ENCODE data around the gene PRXL2C. TPM values are rescaled to one million over a fixed set of nuclear protein-coding genes. Genes with fewer than 3 reads are reported as not detected.
A peak's percentile ranks its signal among the peaks of the same experiment; 100 is the strongest.
"Not testable (repeated sequence)": the region's sequence is repeated elsewhere in the genome, so short reads cannot be mapped to it uniquely, and the experiment has no call there.

The PRXL2C gene
- polyA plus RNA-seq, 1 donor from 2014 or later, result 0.12 TPM

GRCh38 chr9:96667363-96667728, 12.2 kb upstream of the PRXL2C start:
- no peaks in the 10 kb centered on the region for H3K36me3 ChIP-seq (ENCODE audit: insufficient read depth, low read length)
- H3K4me2 ChIP-seq (ENCODE audit: low read length), result no peak overlapping the region
- no peaks in the 10 kb centered on the region for H3F3A ChIP-seq (ENCODE audit: insufficient read depth, low read length, poor library complexity, severe bottlenecking)
- no peaks in the 10 kb centered on the region for H3K9me3 ChIP-seq (ENCODE audit: low read length)
- H3K9ac ChIP-seq (ENCODE audit: low read length), result no peak overlapping the region
- no peaks in the 10 kb centered on the region for H4K20me1 ChIP-seq (ENCODE audit: insufficient read depth)
- TF ChIP-seq CTCF (IDR thresholded peaks at IDR 0.05; ENCODE audit: poor library complexity, severe bottlenecking) (no peak), EZH2 (IDR thresholded peaks at IDR 0.05; ENCODE audit: borderline replicate concordance, insufficient read depth, low read length, poor library complexity, severe bottlenecking) (no peak), POLR2AphosphoS5 (IDR thresholded peaks at IDR 0.05) (no peak), RAD21 (conservative IDR thresholded peaks at IDR 0.05) (no peak), TAF1 (IDR thresholded peaks at IDR 0.05; ENCODE audit: low read depth) (no peak), MXI1 (conservative IDR thresholded peaks at IDR 0.05; ENCODE audit: poor library complexity, severe bottlenecking) (no peak), SMC3 (conservative IDR thresholded peaks at IDR 0.05; ENCODE audit: poor library complexity) (no peak), EP300 (conservative IDR thresholded peaks at IDR 0.05; ENCODE audit: poor library complexity, severe bottlenecking) (no peak), REST (IDR thresholded peaks at IDR 0.05; ENCODE audit: borderline replicate concordance) (no peak)
- no peaks in the 10 kb centered on the region for H3K79me2 ChIP-seq (replicated peaks; ENCODE audit: insufficient read depth, low read length)
- no peak overlapping the region for H3K4me3 ChIP-seq (ENCODE audit: low read length)
- H3K27me3 ChIP-seq (ENCODE audit: insufficient read depth, low read depth, low read length), result no peaks in the 10 kb centered on the region
- H3K27ac ChIP-seq (ENCODE audit: low read length), result no peak overlapping the region
- no peak overlapping the region for H2AFZ ChIP-seq (ENCODE audit: low read depth, low read length)
- no peaks in the 10 kb centered on the region for H3K9me2 ChIP-seq (ENCODE audit: insufficient read depth, low read length)

- H3K27me3 ChIP-seq (ENCODE audit: insufficient read depth, low read depth, low read length); H3K9me2 ChIP-seq (ENCODE audit: insufficient read depth, low read length); H3K9ac ChIP-seq (ENCODE audit: low read length); H3F3A ChIP-seq (ENCODE audit: insufficient read depth, low read length, poor library complexity, severe bottlenecking); H3K36me3 ChIP-seq (ENCODE audit: insufficient read depth, low read length); H3K4me3 ChIP-seq (ENCODE audit: low read length); H3K4me2 ChIP-seq (ENCODE audit: low read length); H4K20me1 ChIP-seq (ENCODE audit: insufficient read depth); H3K27ac ChIP-seq (ENCODE audit: low read length); H2AFZ ChIP-seq (ENCODE audit: low read depth, low read length); H3K79me2 ChIP-seq (replicated peaks; ENCODE audit: insufficient read depth, low read length); H3K9me3 ChIP-seq (ENCODE audit: low read length): not testable (repeated sequence)
- TF ChIP-seq CTCF (IDR thresholded peaks at IDR 0.05; ENCODE audit: poor library complexity, severe bottlenecking) (peak; percentile 42), SMC3 (conservative IDR thresholded peaks at IDR 0.05; ENCODE audit: poor library complexity) (peak; percentile 45), RAD21 (conservative IDR thresholded peaks at IDR 0.05) (peak; percentile 38)
Measured at GRCh38 chr9:96666653-96667362, 11.7 kb upstream of the PRXL2C start.
